Measurements from ENCODE around the gene FAM117B.

- TF ChIP-seq CTCF (IDR thresholded peaks at IDR 0.05 in 2 of 3, conservative IDR thresholded peaks at IDR 0.05 in 1 of 3; ENCODE audit: borderline replicate concordance in 1 of 3, insufficient read depth in 1 of 3, low read depth in 2 of 3, low read length in 2 of 3) (no peak), MAX (IDR thresholded peaks at IDR 0.05) (no peak), EZH2 (IDR thresholded peaks at IDR 0.05) (no peak), CEBPB (IDR thresholded peaks at IDR 0.05; ENCODE audit: low read depth) (no peak), EZH2phosphoT487 (IDR thresholded peaks at IDR 0.05; ENCODE audit: borderline replicate concordance) (no peak), REST (IDR thresholded peaks at IDR 0.05; ENCODE audit: low read depth) (no peak), RAD21 (IDR thresholded peaks at IDR 0.05; ENCODE audit: low read depth) (no peak), POLR2A (IDR thresholded peaks at IDR 0.05; ENCODE audit: borderline replicate concordance, extremely low read depth, insufficient read depth, insufficient read length) (no peak), SIN3A (IDR thresholded peaks at IDR 0.05; ENCODE audit: low read depth) (no peak), YY1 (IDR thresholded peaks at IDR 0.05; ENCODE audit: extremely low read depth, insufficient replicate concordance, low read depth, low read length) (no peak), TCF7L2 (IDR thresholded peaks at IDR 0.05; ENCODE audit: borderline replicate concordance, extremely low read depth, insufficient read depth, insufficient read length) (no peak), POLR2AphosphoS5 (IDR thresholded peaks at IDR 0.05; ENCODE audit: low read depth, low read length) (no peak)
Measured at GRCh38 chr2:202609381-202610145, 25.2 kb upstream of the FAM117B start.
